Smooth muscle cell (in vitro differentiated cells): ENCODE data around the gene FURIN. TPM values are rescaled to one million over a fixed set of nuclear protein-coding genes. Genes with fewer than 3 reads are reported as not detected.
"Not testable (repeated sequence)": the region's sequence is repeated elsewhere in the genome, so short reads cannot be mapped to it uniquely, and the experiment has no call there.

Source experiments
- DNase-seq: peaks from one replicate; lab custom pipeline; 2025; ENCODE audit not compliant: unreplicated experiment; lab: John Stamatoyannopoulos, UW
- H2AFZ ChIP-seq: fragments of 200-600 bp; sonication (generic); 2 replicates; pipeline ENCODE4 v1.6.0; 2016; ENCODE audit warnings: antibody characterized with exemption, low read depth, mild to moderate bottlenecking
- H3F3A ChIP-seq: fragments of 200-600 bp; sonication (generic); 2 replicates; pipeline ENCODE4 v1.6.0; 2017; ENCODE audit warnings: antibody characterized with exemption, low read depth
- H3K27ac ChIP-seq: fragments of 200-600 bp; sonication (generic); 2 replicates; pipeline ENCODE4 v1.5.1; 2016; ENCODE audit warnings: low read depth, mild to moderate bottlenecking
- H3K27me3 ChIP-seq: fragments of 200-600 bp; sonication (generic); 2 replicates; pipeline ENCODE4 v1.6.1; 2016; ENCODE audit warnings: low read depth, mild to moderate bottlenecking
- H3K36me3 ChIP-seq: fragments of 200-600 bp; sonication (generic); 2 replicates; pipeline ENCODE4 v1.5.1; 2016; ENCODE audit warnings: low read depth
- H3K4me1 ChIP-seq: fragments of 200-600 bp; sonication (generic); 2 replicates; pipeline ENCODE4 v1.5.1; 2016; ENCODE audit warnings: low read depth
- H3K4me2 ChIP-seq: fragments of 200-600 bp; sonication (generic); 2 replicates; pipeline ENCODE4 v1.6.0; 2016; ENCODE audit warnings: mild to moderate bottlenecking
- H3K4me3 ChIP-seq: fragments of 200-600 bp; sonication (generic); 2 replicates; pipeline ENCODE4 v1.5.1; 2016; ENCODE audit warnings: mild to moderate bottlenecking
- H3K79me2 ChIP-seq: fragments of 200-600 bp; sonication (generic); 2 replicates; pipeline ENCODE4 v1.6.0; 2016; ENCODE audit warnings: low read depth, mild to moderate bottlenecking
- H3K9ac ChIP-seq: fragments of 200-600 bp; sonication (generic); 2 replicates; pipeline ENCODE4 v1.6.0; 2016; ENCODE audit warnings: low read depth
- H3K9me3 ChIP-seq: fragments of 200-600 bp; sonication (generic); replicated peaks from 2 replicates; pipeline ENCODE4 v1.5.1; 2016; ENCODE audit warnings: low read depth
- H4K20me1 ChIP-seq: fragments of 200-600 bp; sonication (generic); 2 replicates; pipeline ENCODE4 v1.6.0; 2016; ENCODE audit warnings: low read depth
- WGBS: methylation state at CpG from one replicate; pipeline ENCODE4 v1.1.7; 2016; ENCODE audit warnings: low lambda C conversion rate; 5-methylcytosine and 5-hydroxymethylcytosine counted together
- polyA plus RNA-seq: library from polyadenylated mRNA; unstranded; fragments of >200 nt; fragmentation: Nextera tagmentation; extraction: Ambion mirVana; gene quantifications from 2 replicates; pipeline ENCODE4 v1.2.1, GENCODE V29; 2016
- total RNA-seq: library from RNA; depleted of rRNA; stranded (reverse); fragments of >200 nt; gene quantifications from 2 replicates; pipeline ENCODE4 v1.2.3, GENCODE V29; 2014
- TF ChIP-seq, protein P1 (sequence below): fragments of 200-600 bp; sonication (generic); IDR thresholded peaks from 2 replicates; pipeline ENCODE4 v1.5.1; 2017; ENCODE audit warnings: borderline replicate concordance, mild to moderate bottlenecking, antibody characterized with exemption; ENCODE audit not compliant: insufficient read depth, poor library complexity, severe bottlenecking

Gene FURIN
- total and polyA plus RNA-seq, 2 experiments from 2014 or later, result 66.0 to 113 TPM

- TF ChIP-seq, protein P1, sequence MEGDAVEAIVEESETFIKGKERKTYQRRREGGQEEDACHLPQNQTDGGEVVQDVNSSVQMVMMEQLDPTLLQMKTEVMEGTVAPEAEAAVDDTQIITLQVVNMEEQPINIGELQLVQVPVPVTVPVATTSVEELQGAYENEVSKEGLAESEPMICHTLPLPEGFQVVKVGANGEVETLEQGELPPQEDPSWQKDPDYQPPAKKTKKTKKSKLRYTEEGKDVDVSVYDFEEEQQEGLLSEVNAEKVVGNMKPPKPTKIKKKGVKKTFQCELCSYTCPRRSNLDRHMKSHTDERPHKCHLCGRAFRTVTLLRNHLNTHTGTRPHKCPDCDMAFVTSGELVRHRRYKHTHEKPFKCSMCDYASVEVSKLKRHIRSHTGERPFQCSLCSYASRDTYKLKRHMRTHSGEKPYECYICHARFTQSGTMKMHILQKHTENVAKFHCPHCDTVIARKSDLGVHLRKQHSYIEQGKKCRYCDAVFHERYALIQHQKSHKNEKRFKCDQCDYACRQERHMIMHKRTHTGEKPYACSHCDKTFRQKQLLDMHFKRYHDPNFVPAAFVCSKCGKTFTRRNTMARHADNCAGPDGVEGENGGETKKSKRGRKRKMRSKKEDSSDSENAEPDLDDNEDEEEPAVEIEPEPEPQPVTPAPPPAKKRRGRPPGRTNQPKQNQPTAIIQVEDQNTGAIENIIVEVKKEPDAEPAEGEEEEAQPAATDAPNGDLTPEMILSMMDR, result no peak
Observed at GRCh38 chr15:90924375-90924774, 56.0 kb downstream of the FURIN start.

GRCh38 chr15:90926766-90927165, 58.4 kb downstream of the FURIN start:
- 93% methylated on average over 10 of the region's 10 CpGs for WGBS
- H3K79me2 ChIP-seq, H3F3A ChIP-seq, H4K20me1 ChIP-seq, H3K9ac ChIP-seq, H3K4me3 ChIP-seq, H3K4me1 ChIP-seq, H3K4me2 ChIP-seq, H3K9me3 ChIP-seq, DNase-seq, H2AFZ ChIP-seq, H3K27me3 ChIP-seq, H3K36me3 ChIP-seq, H3K27ac ChIP-seq: not testable (repeated sequence)

More at GRCh38 chr15:90924375-90924774, 56.0 kb downstream of the FURIN start:
- H3K9me3 ChIP-seq, result no peaks in the 10 kb centered on the region
- H3K4me3 ChIP-seq, result no peak overlapping the region
- no peak overlapping the region for H3K9ac ChIP-seq
- no peak for DNase-seq
- 91% methylated on average over 5 of the region's 5 CpGs for WGBS
- no peaks in the 10 kb centered on the region for H3K79me2 ChIP-seq
- no peaks in the 10 kb centered on the region for H4K20me1 ChIP-seq
- H3F3A ChIP-seq, result no peaks in the 10 kb centered on the region
- no peak overlapping the region for H3K4me2 ChIP-seq
- no peaks in the 10 kb centered on the region for H3K27me3 ChIP-seq
- H3K4me1 ChIP-seq, result no peaks in the 10 kb centered on the region
- H3K36me3 ChIP-seq, result no peaks in the 10 kb centered on the region
- no peak overlapping the region for H2AFZ ChIP-seq
- H3K27ac ChIP-seq, result no peak overlapping the region

- DNase-seq, H3K4me2 ChIP-seq, H2AFZ ChIP-seq, H3K27me3 ChIP-seq, H4K20me1 ChIP-seq, H3K36me3 ChIP-seq, H3K27ac ChIP-seq, H3K79me2 ChIP-seq, H3K4me3 ChIP-seq, H3K4me1 ChIP-seq, H3K9me3 ChIP-seq, H3K9ac ChIP-seq, H3F3A ChIP-seq: not testable (repeated sequence)
- WGBS, result 96% methylated on average over 7 of the region's 7 CpGs
Observed at GRCh38 chr15:90928106-90928505, 59.7 kb downstream of the FURIN start.

GRCh38 chr15:90929246-90930019, 61.0 kb downstream of the FURIN start:
- Histone ChIP-seq H3K4me3 (no peak overlapping the region), H3K36me3 (no peaks in the 10 kb centered on the region), H3K9ac (no peak overlapping the region), H3F3A (peaks cover 4% of the 10 kb centered on the region), H3K79me2 (no peaks in the 10 kb centered on the region), H2AFZ (no peak overlapping the region), H3K27ac (no peak overlapping the region), H3K4me1 (no peaks in the 10 kb centered on the region), H3K27me3 (no peaks in the 10 kb centered on the region), H3K4me2 (no peak overlapping the region), H4K20me1 (no peaks in the 10 kb centered on the region), H3K9me3 (no peaks in the 10 kb centered on the region)
- no peak for DNase-seq
- 97% methylated on average over 21 of the region's 21 CpGs for WGBS
- TF ChIP-seq, protein P1, result no peak
